ENCODE results near the gene EZH1. TPM values are rescaled to one million over a fixed set of nuclear protein-coding genes. Genes with fewer than 3 reads are reported as not detected.
A peak's percentile ranks its signal among the peaks of the same experiment; 100 is the strongest.
"Not testable (repeated sequence)": the region's sequence is repeated elsewhere in the genome, so short reads cannot be mapped to it uniquely, and the experiment has no call there.

EZH1 gene
- total RNA-seq, 4 donors from 2014 or later, result 32.6 to 55.2 (median 47.5) TPM

GRCh38 chr17:42660692-42661345 lies 84.0 kb downstream of the EZH1 start:
- no peak for ATAC-seq
- intact Hi-C loops (cut with DNase I; ENCODE audit: low total_unique reads), result loop anchor here (2.0 kb wide), 1 partner anchor 18 kb away; no protein-coding TSS in a partner anchor
- H3K9me3 ChIP-seq, result no peaks in the 10 kb centered on the region
- H3K27me3 ChIP-seq, result no peaks in the 10 kb centered on the region
- peak overlapping the region in 1 of 4 donors; percentile 53 for H3K27ac ChIP-seq
- TF ChIP-seq CTCF (IDR thresholded peaks at IDR 0.05 in 4 of 5, conservative IDR thresholded peaks at IDR 0.05 in 1 of 5) (no peak), POLR2A (IDR thresholded peaks at IDR 0.05) (no peak)
- peaks cover 11 to 12% of the 10 kb centered on the region in 2 donors for H3K4me1 ChIP-seq
- no peak overlapping the region for H3K4me3 ChIP-seq
- DNase-seq, result no peak
- H3K36me3 ChIP-seq, result peaks cover 0 to 5% of the 10 kb centered on the region in 2 donors
- in situ Hi-C loops (cut with MboI; ENCODE audit: low sequenced_read_pairs in 4 of 4), result loop anchor here in 1 of 4 donors (10.0 kb wide), 1 partner anchor 46 kb away; no protein-coding TSS in a partner anchor

- in situ Hi-C loops (cut with MboI; ENCODE audit: low sequenced_read_pairs in 4 of 4) (loop anchor here in 1 of 4 donors (10.0 kb wide), 1 partner anchor 45 kb away; no protein-coding TSS in a partner anchor), intact Hi-C loops (cut with DNase I; ENCODE audit: low total_unique reads) (loop anchor here (2.0 kb wide), 1 partner anchor 19 kb away; no protein-coding TSS in a partner anchor)
- ATAC-seq, DNase-seq, H3K36me3 ChIP-seq, H3K9me3 ChIP-seq, H3K27me3 ChIP-seq: not testable (repeated sequence)
- peak overlapping the region; percentile 58 to 76 (median 72) for H3K4me3 ChIP-seq
- H3K27ac ChIP-seq, result peak overlapping the region in 2 of 4 donors; percentile 62 to 72
- H3K4me1 ChIP-seq, result peaks cover 6 to 12% of the 10 kb centered on the region in 2 donors
These were observed 84.9 kb downstream of the EZH1 start for GRCh38 chr17:42659932-42660274.

- DNase-seq (peak; percentile 52 to 79), ATAC-seq (peak; percentile 63 to 83)
- H3K27ac ChIP-seq, result peak within 1 kb of the TSS; percentile 62 to 72 (median 67)
- TF ChIP-seq POLR2A (IDR thresholded peaks at IDR 0.05), result peak; percentile 37 to 38
- TF ChIP-seq CTCF (IDR thresholded peaks at IDR 0.05 in 4 of 5, conservative IDR thresholded peaks at IDR 0.05 in 1 of 5), result no peak
- in situ Hi-C loops (cut with MboI; ENCODE audit: low sequenced_read_pairs in 4 of 4) (no loop called here), intact Hi-C loops (cut with DNase I; ENCODE audit: low total_unique reads) (no loop called here)
- no peaks in the 10 kb centered on the region for H3K36me3 ChIP-seq
- no peaks in the 10 kb centered on the region for H3K27me3 ChIP-seq
- H3K9me3 ChIP-seq, result no peaks in the 10 kb centered on the region
- H3K4me3 ChIP-seq, result peak within 1 kb of the TSS; percentile 58 to 76 (median 72)
- peaks cover 7 to 12% of the 10 kb centered on the region in 2 donors for H3K4me1 ChIP-seq
These were observed 85.5 kb downstream of the EZH1 start, which contains the start of gene TUBG2 for GRCh38 chr17:42659079-42659931. Gene TUBG2 (plus strand): TSS chr17:42659284. CDS start chr17:42659504, 220 bp downstream.

- ATAC-seq, result no peak
- H3K27ac ChIP-seq, result no peak overlapping the region
These were observed 86.8 kb downstream of the EZH1 start for GRCh38 chr17:42657824-42658588.

More at GRCh38 chr17:42657824-42658588, 86.8 kb downstream of the EZH1 start:
- Histone ChIP-seq H3K4me3 (no peak overlapping the region), H3K9me3 (no peaks in the 10 kb centered on the region), H3K36me3 (no peaks in the 10 kb centered on the region), H3K27me3 (no peaks in the 10 kb centered on the region), H3K4me1 (peaks cover 13 to 17% of the 10 kb centered on the region in 2 donors)
- in situ Hi-C loops (cut with MboI; ENCODE audit: low sequenced_read_pairs in 4 of 4), result no loop called here
- TF ChIP-seq CTCF (IDR thresholded peaks at IDR 0.05 in 4 of 5, conservative IDR thresholded peaks at IDR 0.05 in 1 of 5) (no peak), POLR2A (IDR thresholded peaks at IDR 0.05) (no peak)
- intact Hi-C loops (cut with DNase I; ENCODE audit: low total_unique reads), result no loop called here
- DNase-seq, result no peak
